ENCODE results near the gene RANGAP1.
A peak's percentile ranks its signal among the peaks of the same experiment; 100 is the strongest.

The RANGAP1 gene, protein sequence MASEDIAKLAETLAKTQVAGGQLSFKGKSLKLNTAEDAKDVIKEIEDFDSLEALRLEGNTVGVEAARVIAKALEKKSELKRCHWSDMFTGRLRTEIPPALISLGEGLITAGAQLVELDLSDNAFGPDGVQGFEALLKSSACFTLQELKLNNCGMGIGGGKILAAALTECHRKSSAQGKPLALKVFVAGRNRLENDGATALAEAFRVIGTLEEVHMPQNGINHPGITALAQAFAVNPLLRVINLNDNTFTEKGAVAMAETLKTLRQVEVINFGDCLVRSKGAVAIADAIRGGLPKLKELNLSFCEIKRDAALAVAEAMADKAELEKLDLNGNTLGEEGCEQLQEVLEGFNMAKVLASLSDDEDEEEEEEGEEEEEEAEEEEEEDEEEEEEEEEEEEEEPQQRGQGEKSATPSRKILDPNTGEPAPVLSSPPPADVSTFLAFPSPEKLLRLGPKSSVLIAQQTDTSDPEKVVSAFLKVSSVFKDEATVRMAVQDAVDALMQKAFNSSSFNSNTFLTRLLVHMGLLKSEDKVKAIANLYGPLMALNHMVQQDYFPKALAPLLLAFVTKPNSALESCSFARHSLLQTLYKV

DNA sequence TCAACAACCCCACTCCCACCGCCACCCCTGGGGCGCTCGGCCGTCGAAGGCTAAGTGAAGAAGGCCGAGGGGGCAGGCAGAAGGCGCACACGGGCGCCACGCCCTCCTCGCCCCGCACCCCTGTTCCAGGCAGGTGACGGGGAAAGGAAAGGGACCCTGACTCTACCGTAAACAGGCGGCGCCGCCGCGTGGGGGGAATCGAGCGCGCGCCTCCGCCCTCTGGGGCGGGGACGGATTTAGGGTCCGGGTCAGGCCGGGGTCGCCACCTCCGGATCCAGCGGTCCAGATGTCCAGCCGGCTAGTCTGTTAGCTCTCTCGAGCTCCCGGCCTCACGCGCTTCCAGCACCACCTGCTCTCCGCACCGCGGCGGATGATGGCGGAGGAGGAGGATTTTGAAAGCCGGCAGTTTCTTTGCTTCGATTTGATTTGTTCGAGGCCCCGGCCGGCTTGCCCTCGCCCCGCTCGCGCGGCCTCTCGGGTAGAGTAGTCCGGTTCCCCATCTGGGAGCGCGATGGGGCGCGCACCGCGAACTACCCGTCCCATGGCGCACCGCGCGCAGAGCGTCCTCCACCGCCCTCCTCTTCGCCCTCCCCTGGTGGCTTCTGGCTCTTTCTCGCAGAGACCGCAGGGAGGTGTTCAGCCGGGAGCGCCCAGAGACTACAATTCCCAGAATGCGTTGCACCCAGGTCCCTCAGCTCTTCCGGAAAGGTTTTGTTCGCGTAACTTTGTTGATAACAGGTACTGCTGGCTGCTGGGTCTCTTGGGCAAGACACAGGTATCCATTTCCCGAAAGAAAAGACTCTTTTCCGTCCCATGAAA is at the start of gene RANGAP1:
Gene RANGAP1, minus strand, starts transcription at position 368 of the 819 bp plus-strand sequence. CDS start 5,143 bp downstream, outside the sequence.
- peaks cover 11% of the 10 kb centered on the region for H3K4me1 ChIP-seq
- no peaks in the 10 kb centered on the region for H3K27me3 ChIP-seq (ENCODE audit: low read depth)
- in situ Hi-C loops (cut with MboI; ENCODE audit: low sequenced_read_pairs), result no loop called here
- H3K36me3 ChIP-seq (replicated peaks), result peaks cover 38% of the 10 kb centered on the region
- no peaks in the 10 kb centered on the region for H3K9me3 ChIP-seq
- DNase-seq (ENCODE audit: low spot score in 2 of 2), result peak; percentile 98
- H3K4me3 ChIP-seq, result peak within 1 kb of the TSS; percentile 91

DNA sequence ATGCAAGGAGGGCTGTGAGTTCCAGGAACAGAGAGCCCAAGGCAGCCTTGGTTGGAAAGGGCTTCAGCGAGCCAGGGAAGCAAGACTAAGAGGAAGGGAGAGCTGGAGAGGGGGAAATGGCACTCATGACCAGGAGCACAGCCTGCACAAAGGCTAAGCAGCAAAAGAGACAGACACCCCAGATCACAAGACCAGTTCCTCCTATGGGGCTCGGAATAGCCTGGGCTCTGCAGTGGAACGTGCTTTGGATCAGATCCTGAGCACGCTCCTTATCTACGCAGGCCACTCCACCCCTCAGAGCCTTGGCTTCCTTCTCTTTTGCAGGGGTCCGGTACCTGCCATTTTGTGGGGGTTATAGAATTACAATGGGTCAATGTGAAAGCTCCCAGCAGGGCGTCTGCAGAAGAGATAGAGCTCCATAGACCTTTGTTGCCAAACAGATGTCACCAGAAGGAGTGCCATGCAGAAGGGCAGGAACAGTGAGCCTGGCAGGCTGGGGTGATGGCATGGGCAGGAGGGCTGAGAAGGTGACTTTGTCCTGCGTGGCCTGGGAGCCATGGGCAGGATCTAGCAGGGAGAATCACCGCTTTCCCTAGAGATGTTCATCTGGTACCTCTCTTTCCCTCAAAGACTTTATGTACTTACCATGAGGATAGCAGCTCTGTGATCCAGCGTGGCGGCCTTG is 49.1 kb upstream of the RANGAP1 start:
- DNase-seq (ENCODE audit: low spot score in 2 of 2), result no peak
- no peaks in the 10 kb centered on the region for H3K4me1 ChIP-seq
- no peak overlapping the region for H3K4me3 ChIP-seq
- in situ Hi-C loops (cut with MboI; ENCODE audit: low sequenced_read_pairs), result no loop called here
- H3K36me3 ChIP-seq (replicated peaks), result peaks cover 37% of the 10 kb centered on the region
- no peaks in the 10 kb centered on the region for H3K27me3 ChIP-seq (ENCODE audit: low read depth)
- H3K9me3 ChIP-seq, result no peaks in the 10 kb centered on the region

DNA sequence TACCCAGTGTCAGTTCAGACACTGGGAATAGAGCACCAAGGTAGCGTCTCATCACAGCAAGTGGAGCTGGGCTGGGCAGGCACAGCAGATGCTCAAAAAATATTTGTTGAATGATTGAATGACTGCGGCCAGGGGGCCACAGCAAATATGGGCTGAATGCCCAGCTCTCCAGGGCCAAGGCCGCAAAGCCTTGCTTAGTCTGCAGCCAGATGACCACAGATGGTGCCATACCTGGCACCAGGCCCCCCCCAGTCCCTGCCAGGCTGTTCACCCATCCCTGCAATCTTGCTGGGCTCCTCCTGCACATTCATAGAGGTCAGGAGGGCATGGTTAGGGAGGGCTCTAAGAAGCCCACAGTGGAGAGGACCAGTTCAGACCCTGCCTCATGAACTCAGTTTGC is 48.2 kb upstream of the RANGAP1 start:
- no peak overlapping the region for H3K4me3 ChIP-seq
- peaks cover 46% of the 10 kb centered on the region for H3K36me3 ChIP-seq (replicated peaks)
- no peaks in the 10 kb centered on the region for H3K9me3 ChIP-seq

DNA sequence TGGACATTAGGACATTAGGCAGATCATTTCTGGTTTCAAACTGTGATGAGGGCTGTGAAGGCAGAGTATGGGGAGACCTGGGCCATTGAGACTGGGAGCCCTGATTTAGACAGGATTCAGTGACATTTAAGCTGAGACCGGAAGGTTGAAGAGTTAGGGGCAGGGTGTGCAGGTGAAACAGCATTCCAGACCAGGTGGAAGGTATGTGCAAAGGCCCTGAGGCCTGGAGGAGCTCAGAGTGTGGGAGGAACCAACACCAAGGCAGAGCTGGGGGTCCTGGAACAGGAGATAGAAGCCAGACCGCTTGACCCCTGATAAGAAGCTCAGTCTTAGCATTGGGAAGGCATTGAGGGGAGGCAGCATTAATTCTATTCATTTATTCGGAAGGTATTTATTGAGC is 47.8 kb upstream of the RANGAP1 start:
- Histone ChIP-seq H3K27me3 (ENCODE audit: low read depth) (no peaks in the 10 kb centered on the region), H3K36me3 (replicated peaks) (peaks cover 46% of the 10 kb centered on the region), H3K4me3 (no peak overlapping the region), H3K4me1 (no peaks in the 10 kb centered on the region), H3K9me3 (no peaks in the 10 kb centered on the region)
- DNase-seq (ENCODE audit: low spot score in 2 of 2), result no peak
- in situ Hi-C loops (cut with MboI; ENCODE audit: low sequenced_read_pairs), result no loop called here

More for the DNA sequence above, 48.2 kb upstream of the RANGAP1 start:
- Histone ChIP-seq H3K4me1 (no peaks in the 10 kb centered on the region), H3K27me3 (ENCODE audit: low read depth) (no peaks in the 10 kb centered on the region)
- no peak for DNase-seq (ENCODE audit: low spot score in 2 of 2)
- in situ Hi-C loops (cut with MboI; ENCODE audit: low sequenced_read_pairs), result no loop called here

DNA sequence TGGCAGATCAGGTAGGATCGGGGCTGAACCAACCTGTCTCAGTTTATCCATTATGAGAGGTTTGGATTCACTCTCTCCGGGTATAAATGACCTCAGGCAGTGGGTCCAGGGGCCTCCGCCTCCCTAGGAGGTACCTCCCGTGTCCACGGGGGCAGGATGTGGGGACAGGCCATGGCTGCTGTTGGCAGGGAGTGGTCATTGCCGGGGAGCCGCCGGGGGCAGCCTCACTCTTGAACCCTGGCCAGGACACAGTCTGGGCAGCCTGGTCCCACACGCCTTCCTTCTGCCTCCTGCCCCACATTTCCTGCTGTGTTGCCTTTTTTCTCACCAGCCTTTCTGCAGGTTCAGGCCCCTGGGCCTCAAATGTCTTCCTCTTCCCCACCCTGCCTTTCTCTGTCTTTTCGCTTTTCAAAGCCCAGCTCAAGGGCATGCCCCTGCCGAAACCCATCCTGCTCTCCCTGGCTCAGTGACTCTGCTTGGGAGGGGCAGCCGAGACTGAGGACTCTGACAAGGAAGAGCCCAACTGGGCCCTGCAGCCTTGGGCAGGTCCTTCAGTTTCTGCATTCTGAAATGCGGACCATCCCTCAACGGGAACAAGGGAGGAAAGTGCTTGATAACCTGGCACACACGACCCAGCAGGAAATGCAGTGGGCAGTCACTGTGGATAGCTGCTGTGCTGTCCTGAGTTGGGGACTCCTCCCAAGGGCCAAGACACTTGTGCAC is 46.4 kb upstream of the RANGAP1 start:
- peaks cover 60% of the 10 kb centered on the region for H3K36me3 ChIP-seq (replicated peaks)
- no peaks in the 10 kb centered on the region for H3K9me3 ChIP-seq
- no peak overlapping the region for H3K4me3 ChIP-seq
- no peak for DNase-seq (ENCODE audit: low spot score in 2 of 2)
- in situ Hi-C loops (cut with MboI; ENCODE audit: low sequenced_read_pairs), result no loop called here
- H3K27me3 ChIP-seq (ENCODE audit: low read depth), result no peaks in the 10 kb centered on the region
- H3K4me1 ChIP-seq, result no peaks in the 10 kb centered on the region

DNA sequence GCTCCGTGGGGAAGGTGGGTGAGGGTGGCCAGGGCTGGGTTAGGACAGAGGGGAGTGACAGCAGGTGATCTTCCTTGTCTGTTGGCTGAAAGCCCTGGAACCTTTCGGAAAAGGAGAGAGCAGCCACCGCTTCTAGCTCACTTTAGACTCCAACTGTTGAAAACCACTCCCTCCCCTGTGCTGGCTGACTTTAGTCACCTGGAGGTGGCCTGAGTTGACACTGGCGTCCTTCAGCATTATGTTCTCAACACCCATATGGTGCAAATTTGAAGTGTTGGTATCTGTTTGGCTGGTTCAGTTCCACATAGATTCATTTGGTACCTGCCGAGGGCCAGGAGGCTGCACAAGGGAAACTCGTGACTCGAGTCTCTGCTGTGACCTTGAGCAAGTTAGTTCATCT is 44.2 kb upstream of the RANGAP1 start:
- Histone ChIP-seq H3K9me3 (no peaks in the 10 kb centered on the region), H3K4me3 (no peak overlapping the region), H3K36me3 (replicated peaks) (peaks cover 66% of the 10 kb centered on the region), H3K4me1 (no peaks in the 10 kb centered on the region), H3K27me3 (ENCODE audit: low read depth) (no peaks in the 10 kb centered on the region)
- no peak for DNase-seq (ENCODE audit: low spot score in 2 of 2)
- in situ Hi-C loops (cut with MboI; ENCODE audit: low sequenced_read_pairs), result no loop called here

DNA sequence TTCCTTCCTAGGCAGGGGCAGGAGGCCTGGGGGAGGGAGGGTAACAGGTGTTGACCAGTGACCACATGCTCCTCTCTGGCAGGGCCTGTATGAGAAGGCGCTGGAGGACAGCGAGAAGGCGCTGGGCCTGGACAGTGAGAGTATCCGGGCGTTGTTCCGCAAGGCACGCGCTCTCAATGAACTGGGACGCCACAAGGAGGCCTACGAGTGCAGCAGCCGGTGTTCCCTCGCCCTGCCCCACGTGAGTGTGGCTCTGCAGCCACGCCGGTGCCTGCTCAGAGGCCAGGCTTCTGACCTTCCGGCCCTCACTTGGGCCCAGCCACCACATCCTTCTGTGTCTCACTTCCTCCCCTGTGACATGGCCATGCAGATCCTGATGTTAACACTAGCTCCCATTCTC is 41.1 kb upstream of the RANGAP1 start:
- in situ Hi-C loops (cut with MboI; ENCODE audit: low sequenced_read_pairs), result no loop called here

DNA sequence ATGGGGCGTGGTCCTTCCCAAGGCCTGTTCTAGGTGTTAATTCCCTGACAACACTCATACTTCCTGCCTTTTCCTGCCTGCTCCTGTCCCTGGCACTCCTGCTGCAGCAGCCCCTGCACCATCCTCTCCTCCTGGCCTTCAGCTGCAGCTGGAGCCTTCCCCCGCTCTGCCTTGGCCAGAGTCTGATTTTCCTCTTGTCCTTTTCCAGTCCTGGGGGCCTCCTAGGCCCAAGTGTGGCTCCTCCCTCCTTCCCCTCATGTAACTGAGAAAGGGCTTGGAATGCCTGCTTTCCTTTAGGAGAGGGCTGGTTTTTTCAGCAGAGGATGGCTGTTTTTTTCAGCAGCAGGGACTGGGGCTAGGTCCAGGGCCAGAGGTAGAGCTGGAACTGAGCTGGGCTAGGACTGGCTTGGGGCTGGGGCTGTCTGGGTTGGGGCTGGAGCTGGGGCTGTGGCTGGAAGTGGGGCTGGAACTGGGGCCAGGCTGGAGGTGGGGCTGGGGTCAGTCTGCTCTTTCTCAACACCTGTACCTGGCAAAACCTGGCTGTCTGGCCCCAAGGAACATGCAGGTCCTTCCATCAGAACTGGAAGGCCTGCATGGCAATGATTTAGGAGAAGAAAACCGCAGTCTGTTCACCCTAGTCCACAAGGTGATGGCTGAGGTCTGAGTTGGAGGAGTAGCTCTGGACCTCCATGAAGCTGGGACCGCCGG is 39.0 kb upstream of the RANGAP1 start:
- no peaks in the 10 kb centered on the region for H3K27me3 ChIP-seq (ENCODE audit: low read depth)
- no peaks in the 10 kb centered on the region for H3K4me1 ChIP-seq
- no peak for DNase-seq (ENCODE audit: low spot score in 2 of 2)
- in situ Hi-C loops (cut with MboI; ENCODE audit: low sequenced_read_pairs), result no loop called here
- H3K4me3 ChIP-seq, result no peak overlapping the region
- H3K36me3 ChIP-seq (replicated peaks), result peaks cover 39% of the 10 kb centered on the region
- no peaks in the 10 kb centered on the region for H3K9me3 ChIP-seq

More for the DNA sequence above, 41.1 kb upstream of the RANGAP1 start:
- H3K4me1 ChIP-seq, result no peaks in the 10 kb centered on the region
- no peak for DNase-seq (ENCODE audit: low spot score in 2 of 2)
- peaks cover 52% of the 10 kb centered on the region for H3K36me3 ChIP-seq (replicated peaks)
- H3K27me3 ChIP-seq (ENCODE audit: low read depth), result no peaks in the 10 kb centered on the region
- H3K4me3 ChIP-seq, result no peak overlapping the region
- H3K9me3 ChIP-seq, result no peaks in the 10 kb centered on the region

DNA sequence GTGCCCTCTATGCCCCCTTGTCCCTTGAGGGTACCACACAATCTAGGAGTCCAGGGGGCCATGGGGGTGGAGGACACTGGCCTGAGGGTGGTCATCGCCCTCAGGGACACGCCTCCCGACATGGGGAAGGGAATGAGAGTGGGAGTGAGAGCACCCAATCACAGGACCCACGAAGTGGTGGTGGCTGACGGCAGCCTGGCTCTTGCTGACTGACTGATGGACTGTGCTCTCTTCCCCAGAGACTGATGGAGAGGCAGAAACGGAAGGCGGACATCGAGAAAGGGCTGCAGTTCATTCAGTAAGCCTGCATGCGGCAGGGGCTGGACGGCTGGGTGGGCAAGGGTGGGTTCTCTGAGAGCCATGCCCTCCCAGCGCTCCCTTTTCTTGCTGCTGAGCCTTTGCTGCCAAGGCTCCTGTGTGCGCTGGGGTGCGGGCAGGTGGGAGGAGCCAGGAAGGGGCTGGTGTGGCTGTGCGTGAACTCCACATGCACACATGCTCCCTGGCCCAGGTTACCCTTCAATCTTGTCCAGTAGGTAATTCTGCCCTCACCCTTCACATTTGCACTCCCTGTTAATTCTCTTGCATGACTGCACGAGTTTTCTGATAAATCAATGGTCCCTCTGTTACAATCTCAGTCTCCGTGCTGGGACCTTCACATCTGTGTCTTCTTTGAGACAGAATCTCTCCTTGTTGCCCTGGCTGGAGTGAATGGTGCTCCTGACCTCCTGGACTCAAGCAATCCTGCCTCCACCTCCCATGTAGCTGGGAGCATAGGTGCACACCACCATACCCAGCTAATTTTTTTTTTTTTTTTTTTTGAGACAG is 34.6 kb upstream of the RANGAP1 start:
- DNase-seq (ENCODE audit: low spot score in 2 of 2), result no peak
- peaks cover 10% of the 10 kb centered on the region; the same call in 1 of the 2 replicates for H3K36me3 ChIP-seq (replicated peaks)
- H3K27me3 ChIP-seq (ENCODE audit: low read depth), result no peaks in the 10 kb centered on the region

DNA sequence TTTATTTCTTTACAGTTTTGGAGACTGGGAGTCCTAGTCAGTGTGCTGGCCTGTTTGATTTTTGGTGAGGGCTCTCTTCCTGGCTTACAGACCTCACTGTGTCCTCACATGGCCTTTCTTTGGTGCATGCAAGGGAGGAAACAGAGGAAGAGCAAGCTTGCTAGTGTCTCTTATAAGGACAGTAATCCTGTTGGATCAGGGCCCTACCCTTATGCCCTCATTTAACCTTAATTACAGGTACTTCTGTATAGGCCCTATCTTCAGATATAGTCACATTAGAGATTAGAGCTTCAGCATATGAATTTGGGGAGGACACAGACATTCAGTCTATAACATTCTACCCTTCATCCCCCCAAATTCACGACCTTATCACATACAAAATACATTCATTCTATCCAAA is 29.6 kb upstream of the RANGAP1 start:
- no peaks in the 10 kb centered on the region for H3K27me3 ChIP-seq (ENCODE audit: low read depth)
- in situ Hi-C loops (cut with MboI; ENCODE audit: low sequenced_read_pairs), result no loop called here
- no peak overlapping the region for H3K4me3 ChIP-seq
- peaks cover 5% of the 10 kb centered on the region for H3K4me1 ChIP-seq
- no peaks in the 10 kb centered on the region for H3K9me3 ChIP-seq
- no peak for DNase-seq (ENCODE audit: low spot score in 2 of 2)
- H3K36me3 ChIP-seq (replicated peaks), result no peaks in the 10 kb centered on the region

More for the DNA sequence above, 34.6 kb upstream of the RANGAP1 start:
- Histone ChIP-seq H3K4me1 (no peaks in the 10 kb centered on the region), H3K9me3 (no peaks in the 10 kb centered on the region), H3K4me3 (no peak overlapping the region)
- in situ Hi-C loops (cut with MboI; ENCODE audit: low sequenced_read_pairs), result no loop called here

DNA sequence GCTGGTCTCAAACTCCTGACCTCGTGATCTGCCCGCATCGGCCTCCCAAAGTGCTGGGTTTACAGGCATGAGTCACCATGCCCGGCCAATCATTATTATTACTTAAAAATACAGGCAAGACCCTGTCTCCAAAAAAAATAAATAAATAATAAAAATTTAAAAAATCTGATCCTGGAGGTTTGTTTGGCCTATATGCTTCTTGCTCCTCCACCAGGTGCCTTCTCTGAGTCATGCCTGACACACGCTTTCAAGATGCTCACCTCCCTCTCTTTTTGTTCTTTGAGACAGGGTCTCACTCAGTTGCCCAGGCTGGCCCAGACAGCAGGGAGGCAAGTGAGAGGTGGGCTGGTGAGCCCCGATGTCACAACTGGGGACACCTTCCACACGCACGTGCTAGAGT is 28.8 kb upstream of the RANGAP1 start:
- Histone ChIP-seq H3K4me1 (peaks cover 5% of the 10 kb centered on the region), H3K4me3 (no peak overlapping the region), H3K36me3 (replicated peaks) (no peaks in the 10 kb centered on the region), H3K9me3 (no peaks in the 10 kb centered on the region), H3K27me3 (ENCODE audit: low read depth) (no peaks in the 10 kb centered on the region)
- in situ Hi-C loops (cut with MboI; ENCODE audit: low sequenced_read_pairs), result no loop called here
- DNase-seq (ENCODE audit: low spot score in 2 of 2), result no peak

DNA sequence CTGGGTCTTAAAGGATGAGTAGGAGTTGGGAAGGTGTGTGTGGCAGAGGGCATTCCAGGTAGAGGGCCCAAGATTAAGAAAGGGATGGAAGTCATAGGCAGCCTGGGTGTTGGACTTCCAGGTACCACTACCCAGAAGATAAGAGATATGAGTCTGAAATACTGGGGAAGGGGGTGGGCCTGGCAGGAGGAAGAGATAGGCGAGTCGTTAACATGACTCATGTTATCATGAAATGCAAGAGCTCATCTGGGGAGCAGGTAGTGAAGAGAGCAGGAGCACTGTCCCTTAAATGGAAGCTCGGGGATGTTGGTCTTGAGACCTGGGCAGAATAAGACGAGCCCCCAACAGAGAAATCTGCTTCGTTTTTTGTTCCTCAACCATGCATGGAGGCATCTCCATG is 25.5 kb upstream of the RANGAP1 start:
- peaks cover 5% of the 10 kb centered on the region for H3K4me1 ChIP-seq
- peaks cover 6% of the 10 kb centered on the region for H3K36me3 ChIP-seq (replicated peaks)
- in situ Hi-C loops (cut with MboI; ENCODE audit: low sequenced_read_pairs), result no loop called here
- H3K4me3 ChIP-seq, result no peak overlapping the region
- H3K9me3 ChIP-seq, result no peaks in the 10 kb centered on the region
- H3K27me3 ChIP-seq (ENCODE audit: low read depth), result no peaks in the 10 kb centered on the region
- no peak for DNase-seq (ENCODE audit: low spot score in 2 of 2)

Data from HAP-1 (cell line).